Skeletal muscle cell (primary cell): ENCODE measurements around the gene L3MBTL4.
"Not testable (repeated sequence)": the region's sequence is repeated elsewhere in the genome, so short reads cannot be mapped to it uniquely, and the experiment has no call there.

ENCODE experiments used
- DNase-seq: peaks from one replicate; pipeline ENCODE4 v3.0.0-alpha.2; 2010; ENCODE audit warnings: low read depth
- H3K4me3 ChIP-seq: 2 replicates; pipeline ENCODE4 v1.5.1; 2011; ENCODE audit warnings: low read depth, mild to moderate bottlenecking, control low read depth, low read length, moderate library complexity

L3MBTL4 gene

DNA sequence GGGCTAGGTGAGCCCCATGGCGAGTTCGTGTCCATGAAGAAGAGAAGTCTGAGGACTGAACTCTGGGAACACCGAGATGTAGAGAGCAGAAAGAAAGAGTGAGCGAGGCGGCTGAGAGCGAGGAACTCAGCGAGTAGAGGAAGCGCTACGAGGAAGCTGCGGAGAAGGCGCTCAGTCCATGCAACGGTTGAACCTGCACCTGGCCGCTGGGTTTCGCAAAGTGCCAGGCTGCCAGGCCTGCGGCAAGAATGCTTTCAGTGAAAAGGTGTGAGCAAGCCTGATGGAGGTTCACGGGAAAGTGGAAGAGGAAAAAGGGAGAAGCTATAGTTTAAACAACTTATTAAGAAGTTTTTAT is 268.4 kb downstream of the L3MBTL4 start:
- no peak for DNase-seq

DNA sequence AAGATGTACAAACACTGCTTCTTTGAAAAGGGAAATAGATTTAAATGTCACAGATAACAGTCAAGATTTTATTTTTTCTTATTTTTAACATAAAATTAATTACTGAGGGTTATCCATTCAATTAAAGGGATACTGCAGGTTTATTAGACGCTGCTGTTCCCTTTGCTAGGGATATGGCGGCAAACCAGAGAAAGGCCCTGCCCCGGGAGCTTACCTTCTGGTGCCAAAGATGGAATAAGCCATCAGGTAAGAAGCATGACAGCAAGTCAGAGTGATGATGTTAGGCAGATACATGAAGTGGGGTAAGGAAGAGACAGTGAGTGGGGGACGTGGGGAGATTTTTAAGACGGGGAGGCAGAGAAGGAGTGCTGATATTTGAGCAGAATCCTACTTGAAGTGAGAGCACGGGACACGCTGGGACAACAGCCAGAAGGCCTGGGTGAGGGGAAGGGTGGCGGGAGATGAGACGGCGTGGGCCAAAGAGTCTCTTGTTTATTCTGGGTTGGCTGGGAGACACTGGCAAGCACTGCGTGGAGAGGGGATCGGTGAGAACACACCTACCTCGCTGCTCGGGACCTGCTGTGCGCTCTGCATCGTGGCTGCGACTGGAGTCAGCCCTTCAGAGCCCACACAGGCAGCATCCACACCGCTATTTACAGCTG is 268.9 kb downstream of the L3MBTL4 start:
- no peak for DNase-seq
- H3K4me3 ChIP-seq, result no peak overlapping the region

More for the DNA sequence above, 268.4 kb downstream of the L3MBTL4 start:
- H3K4me3 ChIP-seq, result no peak overlapping the region

DNA sequence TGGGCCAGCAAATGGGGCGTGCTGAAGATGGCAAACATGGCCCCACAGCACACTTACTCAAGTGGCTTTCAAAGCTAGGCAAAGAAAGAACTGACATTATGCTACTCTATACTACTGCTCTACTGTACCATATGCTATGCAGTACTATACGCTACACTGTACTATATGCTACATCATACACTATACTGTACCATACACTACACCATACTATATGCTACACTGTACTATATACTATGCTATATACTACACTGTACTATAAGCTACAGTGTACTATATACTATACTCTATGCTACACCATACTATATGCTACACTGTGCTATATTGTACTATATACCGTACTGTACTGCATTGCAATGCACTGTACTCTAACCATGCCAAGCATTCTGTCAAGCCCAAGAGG is 275.7 kb downstream of the L3MBTL4 start:
- no peak for DNase-seq
- H3K4me3 ChIP-seq, result no peak overlapping the region

DNA sequence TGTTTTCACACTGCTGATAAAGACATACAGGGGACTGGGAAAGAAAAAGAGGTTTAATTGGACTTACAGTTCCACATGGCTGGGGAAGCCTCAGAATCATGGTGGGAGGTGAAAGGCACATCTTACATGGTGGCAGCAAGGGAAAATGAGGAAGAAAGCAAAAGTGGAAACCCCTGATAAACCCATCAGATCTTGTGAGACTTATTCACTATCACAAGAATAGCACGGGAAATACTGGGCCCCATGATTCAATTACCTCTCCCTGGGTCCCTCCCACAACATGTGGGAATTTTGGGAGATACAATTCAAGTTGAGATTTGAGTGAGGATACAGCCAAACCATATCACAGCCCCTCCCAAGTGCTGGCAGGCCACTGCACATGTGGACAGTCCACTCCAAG is 278.8 kb downstream of the L3MBTL4 start:
- not testable (repeated sequence) for DNase-seq, H3K4me3 ChIP-seq

DNA sequence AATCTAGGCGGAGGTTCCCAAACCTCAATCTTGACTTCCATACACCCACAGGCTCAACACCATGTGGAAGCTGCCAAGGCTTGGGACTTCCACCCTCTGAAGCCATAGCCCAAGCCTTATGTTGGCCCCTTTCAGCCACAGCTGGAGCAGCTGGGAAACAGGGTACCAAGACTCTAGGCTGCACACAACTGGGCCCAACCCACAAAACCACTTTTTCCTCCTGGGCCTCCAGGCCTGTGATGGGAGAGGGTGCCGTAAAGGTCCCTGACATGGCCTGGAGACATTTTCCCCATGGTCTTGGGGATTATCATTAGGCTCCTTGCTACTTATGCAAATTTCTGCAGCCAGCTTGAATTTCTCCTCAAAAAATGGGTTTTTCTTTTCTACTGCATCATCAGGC is 279.7 kb downstream of the L3MBTL4 start:
- not testable (repeated sequence) for DNase-seq, H3K4me3 ChIP-seq

DNA sequence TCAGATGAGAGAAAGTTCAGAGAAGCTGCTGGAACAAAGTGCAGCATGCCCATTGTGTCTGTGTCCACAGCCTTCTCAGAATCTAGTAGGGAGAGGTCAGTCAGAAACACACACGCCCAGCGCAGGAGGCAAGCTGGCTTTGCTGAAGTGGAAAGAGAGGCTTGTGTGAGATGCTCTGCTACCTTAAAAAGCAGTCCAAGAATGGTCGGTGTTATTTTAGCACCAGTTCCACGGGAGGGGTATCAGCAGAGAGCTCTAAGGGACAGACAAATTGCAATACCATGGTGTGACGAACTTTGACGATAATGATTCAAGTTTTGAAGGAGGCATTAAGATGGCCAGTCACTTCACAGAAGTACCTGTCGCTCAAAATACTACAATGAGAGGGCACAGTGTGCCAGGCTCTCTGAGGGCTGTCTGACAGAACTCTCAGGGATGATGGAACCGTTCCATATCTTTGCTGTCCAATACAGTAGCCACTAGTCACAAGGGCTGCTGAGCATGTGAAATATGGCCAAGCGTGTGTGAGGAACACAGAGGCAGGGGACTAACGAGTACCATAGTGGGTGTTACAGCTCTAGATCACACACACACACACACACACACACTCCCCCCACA is 281.9 kb downstream of the L3MBTL4 start:
- H3K4me3 ChIP-seq, result no peak overlapping the region
- no peak for DNase-seq

DNA sequence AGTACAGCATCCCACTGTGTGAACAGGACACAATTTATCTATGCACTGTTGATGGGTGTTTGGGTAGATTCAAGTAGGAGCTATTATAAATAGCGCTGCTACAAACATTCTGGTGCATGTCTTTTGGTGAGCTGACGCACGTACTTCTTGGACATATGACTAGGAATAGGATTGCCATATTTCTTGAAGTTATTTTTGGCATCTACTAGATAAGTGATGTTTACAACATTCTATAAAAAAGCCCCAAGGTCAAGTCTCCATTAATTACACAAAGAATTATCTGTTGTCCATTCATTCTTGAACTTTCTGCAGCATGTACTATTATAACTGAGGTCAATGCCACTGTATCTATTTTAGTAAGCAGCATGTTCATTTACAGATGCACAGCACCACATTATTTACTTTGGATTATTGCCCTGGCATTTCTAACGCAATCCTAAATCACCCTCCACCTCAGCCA is 293.9 kb downstream of the L3MBTL4 start:
- H3K4me3 ChIP-seq, result no peak overlapping the region
- DNase-seq, result no peak

DNA sequence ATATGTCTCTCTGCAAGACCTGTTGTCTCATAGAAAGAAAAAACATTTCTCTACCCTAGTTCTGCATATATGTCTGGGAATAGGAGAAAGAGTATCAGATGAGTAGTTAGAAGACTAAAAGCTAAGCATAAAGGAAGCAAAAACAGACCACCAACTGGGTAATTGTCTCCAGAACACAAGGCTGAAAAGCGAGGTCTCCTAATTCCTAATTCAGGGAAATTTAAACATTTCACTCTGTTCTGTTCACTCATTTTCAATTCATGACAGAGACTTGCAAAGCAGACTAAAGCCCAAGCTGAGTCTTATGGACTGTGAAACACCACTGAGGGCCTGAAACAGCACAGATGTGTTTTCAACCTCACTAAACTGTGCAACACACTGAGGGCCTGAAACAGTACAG is 294.9 kb downstream of the L3MBTL4 start:
- no peak for DNase-seq
- H3K4me3 ChIP-seq, result no peak overlapping the region

DNA sequence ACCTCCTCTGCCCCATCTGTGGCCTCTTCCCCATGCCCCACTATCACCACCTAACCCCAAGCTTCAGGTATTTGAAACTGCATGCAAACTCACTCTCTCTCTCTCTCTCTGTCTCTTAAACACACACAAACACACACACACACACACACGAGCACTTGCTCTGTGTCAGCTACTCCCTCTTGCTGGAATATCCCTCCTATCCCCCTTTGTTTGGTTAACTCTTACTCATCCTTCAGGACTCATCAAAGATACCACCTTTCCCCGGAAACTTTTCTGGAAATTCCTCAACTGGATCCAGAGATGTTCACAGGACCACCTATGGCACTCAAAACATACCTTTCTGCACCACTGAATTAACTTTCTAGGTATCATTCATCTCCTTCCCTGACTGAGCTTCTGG is 296.6 kb downstream of the L3MBTL4 start:
- no peak for DNase-seq

DNA sequence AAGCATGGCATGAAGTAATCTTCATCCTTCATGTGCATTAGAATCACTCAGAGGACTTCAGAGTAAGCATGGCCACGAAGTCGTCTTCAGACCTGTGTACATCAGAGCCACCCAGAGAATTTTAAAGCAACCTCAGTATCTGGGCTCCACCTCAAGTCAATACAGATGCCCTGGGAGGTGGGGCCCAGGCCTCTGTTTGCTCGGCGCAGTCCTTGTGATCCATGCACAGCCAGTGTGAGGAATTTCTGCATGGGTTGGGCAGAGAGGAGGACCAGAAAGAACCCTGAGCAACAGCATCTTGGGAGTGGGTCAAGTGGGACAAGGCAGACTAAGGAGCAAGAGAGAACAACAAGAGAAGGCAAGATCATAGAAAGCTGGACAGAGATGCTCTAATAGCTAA is 299.0 kb downstream of the L3MBTL4 start:
- no peak overlapping the region for H3K4me3 ChIP-seq
- no peak for DNase-seq

More for the DNA sequence above, 296.6 kb downstream of the L3MBTL4 start:
- H3K4me3 ChIP-seq, result no peak overlapping the region

DNA sequence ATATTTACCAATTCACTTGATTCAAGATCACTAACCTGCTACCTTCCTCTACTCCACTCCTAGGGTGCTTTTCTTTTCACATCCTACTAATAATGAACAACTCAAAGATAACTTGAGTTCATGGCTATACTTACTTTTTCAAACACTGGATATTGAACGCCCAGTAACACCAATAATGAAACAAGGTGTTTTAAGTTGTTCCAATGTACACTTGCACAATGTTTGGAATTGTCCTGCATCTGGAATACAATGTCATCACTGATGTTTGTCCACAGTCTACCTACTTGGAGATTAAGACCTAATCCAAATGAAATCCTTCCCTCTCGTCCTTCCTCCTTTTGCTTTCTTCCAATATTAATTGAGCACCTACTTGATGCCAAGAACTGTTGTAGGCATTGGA is 301.1 kb downstream of the L3MBTL4 start:
- no peak overlapping the region for H3K4me3 ChIP-seq
- DNase-seq, result no peak

DNA sequence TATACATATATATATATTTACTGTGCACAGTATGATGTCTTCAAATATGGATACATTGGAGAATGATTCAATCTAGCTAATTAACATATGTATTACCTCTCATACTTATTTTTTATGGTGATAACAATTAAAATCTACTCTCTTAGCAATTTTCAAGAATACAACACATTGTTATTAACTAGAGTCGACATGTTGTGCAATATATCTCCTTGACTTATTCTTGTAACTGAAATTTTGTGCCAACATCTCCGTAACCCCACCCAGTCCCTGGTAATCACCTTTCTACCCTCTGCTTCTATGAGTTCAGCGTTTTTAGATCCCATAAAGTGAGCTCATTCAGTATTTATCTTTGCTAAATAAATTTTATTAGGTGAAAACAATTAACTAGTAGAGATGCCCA is 303.0 kb downstream of the L3MBTL4 start:
- DNase-seq, result no peak
- no peak overlapping the region for H3K4me3 ChIP-seq

DNA sequence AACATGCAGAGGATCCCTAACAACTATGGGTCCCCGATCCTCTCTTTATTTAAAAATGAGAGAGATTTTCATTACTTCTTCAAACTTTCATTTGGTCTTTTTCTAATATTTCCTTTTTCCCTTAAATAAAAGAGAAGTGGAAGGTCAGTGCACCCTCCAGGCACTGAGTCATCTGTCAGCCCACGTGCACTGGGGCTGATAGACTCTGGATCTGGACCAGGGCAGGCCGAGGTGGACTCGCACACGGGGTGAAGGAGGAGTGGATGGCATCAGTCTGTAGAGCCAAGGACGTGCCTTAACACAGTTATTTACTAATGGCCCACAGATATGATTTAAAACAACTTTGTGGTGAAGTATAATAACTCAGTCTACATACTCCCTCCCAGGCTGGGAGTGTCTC is 305.0 kb downstream of the L3MBTL4 start:
- DNase-seq, result no peak
- H3K4me3 ChIP-seq, result no peak overlapping the region

DNA sequence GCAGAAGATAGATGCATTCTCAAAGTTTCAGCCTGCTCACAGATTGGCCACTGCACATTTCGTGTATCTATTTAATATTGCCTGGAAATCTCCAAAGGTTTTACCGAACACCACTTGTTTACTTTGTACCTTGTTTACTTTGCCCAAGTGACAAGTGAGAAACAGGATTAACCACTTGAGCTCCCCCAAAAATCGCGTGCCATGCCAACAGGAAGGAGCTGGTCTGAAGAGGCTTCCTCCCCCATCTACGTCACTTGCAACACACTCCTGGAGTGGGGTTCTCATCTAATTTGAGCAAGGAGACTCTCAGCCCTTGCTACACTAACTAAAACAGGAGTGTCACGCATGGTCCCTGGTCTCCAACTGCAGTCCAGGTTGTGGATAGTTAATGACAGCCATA is 306.9 kb downstream of the L3MBTL4 start:
- H3K4me3 ChIP-seq, result no peak overlapping the region
- DNase-seq, result no peak

DNA sequence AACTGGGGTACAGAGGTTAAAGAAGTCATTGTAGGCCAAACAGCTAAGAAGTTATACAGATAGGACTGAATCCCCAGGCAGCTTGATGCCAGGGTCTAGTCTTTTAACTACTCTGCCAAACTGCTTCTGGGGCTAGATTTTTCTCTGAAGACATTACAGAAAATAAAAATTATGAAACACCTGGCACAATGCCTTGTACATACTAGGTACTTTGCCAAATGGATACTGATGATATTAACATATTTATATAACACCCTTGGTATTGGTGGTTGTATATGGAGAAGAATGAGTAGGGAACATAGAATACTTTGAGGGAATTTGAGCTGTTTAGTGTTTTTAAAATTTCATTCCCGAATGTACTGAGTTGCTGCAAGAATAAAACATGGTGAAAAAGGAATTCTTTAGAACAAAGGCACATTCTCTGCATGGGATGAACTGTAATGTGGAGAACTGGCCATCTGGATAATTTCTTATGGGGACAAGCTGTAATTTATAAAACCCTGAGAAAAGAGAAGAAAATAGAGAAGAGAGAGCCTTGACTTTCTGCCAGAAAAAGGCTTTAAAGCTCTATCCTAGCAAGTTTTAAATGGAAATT is 308.5 kb downstream of the L3MBTL4 start:
- no peak overlapping the region for H3K4me3 ChIP-seq
- DNase-seq, result no peak

DNA sequence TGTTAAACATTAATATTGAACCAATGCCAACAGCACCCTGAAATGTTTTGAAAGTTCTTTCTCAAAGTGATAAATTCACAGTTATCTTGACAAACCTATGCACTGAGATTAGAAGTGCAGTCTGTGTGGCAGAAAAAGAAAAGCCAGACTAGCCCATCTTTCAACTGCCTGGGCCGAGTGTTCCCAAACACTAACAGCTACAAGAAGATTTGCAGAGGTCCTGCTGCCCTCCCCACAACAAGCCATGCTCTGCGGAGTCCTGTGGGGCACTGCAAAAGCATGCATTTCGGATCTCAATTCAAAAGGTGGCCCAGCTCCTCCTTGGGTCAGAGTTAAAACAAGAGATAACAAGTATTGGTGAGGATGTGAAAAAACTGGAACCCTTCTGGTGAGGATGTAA is 311.0 kb downstream of the L3MBTL4 start:
- DNase-seq, result no peak
- no peak overlapping the region for H3K4me3 ChIP-seq

DNA sequence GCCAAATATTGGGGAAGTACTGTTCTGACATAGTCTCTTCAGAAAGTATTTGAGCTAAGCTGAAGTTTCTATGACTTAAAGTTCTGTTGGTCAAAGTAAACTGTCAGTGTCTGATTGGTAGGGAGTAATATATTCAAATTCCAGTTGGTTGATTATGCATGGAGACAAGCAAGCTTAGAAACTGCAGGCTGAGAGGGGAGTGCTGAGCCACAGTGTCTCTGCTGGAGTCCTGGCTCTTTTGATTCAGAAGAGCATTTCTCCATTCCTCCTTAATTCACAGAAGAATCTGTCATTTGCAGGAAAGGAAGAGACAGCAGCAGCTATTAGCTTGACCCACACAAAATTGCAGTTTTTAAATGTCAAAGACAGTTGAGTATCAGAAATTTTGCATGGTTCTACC is 318.0 kb downstream of the L3MBTL4 start:
- H3K4me3 ChIP-seq, result no peak overlapping the region
- no peak for DNase-seq

DNA sequence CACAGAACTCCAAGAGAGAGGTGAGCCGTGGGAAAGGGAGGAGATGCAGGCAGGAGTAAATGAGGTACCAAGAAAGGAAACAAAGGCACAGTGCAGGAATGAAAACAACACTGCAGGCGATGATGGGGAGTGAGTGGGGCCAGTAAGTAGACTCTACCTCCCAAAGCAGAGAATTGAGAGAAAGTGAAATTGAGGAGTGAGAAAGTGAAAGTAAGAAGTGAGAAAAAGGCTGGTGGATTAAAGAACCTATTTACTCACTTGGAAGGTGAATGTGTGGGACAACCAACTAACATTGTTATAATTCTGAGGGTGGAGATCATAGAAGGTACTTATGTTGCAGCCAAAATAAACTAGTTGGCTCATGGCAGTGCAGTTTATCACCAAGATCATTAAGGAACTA is 326.3 kb downstream of the L3MBTL4 start:
- no peak overlapping the region for H3K4me3 ChIP-seq
- DNase-seq, result no peak

DNA sequence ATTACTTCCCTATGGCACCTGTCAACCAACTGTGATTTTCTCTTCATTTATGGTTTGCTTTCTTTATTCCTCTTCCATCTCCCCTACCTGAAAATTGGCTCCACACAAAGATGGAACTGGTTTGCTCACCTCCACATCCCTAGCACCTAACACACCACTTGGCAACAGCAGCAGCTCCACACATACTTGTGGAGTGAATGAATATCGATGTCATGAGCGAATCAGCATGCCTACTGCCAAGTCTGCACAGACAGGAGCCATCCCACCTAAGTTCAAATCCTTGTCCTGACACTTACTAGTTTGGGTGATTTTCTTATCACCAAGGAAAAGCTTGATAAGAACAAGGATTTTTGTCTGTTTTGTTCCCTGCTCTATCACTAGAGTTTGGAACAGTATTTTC is 328.0 kb downstream of the L3MBTL4 start:
- H3K4me3 ChIP-seq, result no peak overlapping the region
- DNase-seq, result no peak

DNA sequence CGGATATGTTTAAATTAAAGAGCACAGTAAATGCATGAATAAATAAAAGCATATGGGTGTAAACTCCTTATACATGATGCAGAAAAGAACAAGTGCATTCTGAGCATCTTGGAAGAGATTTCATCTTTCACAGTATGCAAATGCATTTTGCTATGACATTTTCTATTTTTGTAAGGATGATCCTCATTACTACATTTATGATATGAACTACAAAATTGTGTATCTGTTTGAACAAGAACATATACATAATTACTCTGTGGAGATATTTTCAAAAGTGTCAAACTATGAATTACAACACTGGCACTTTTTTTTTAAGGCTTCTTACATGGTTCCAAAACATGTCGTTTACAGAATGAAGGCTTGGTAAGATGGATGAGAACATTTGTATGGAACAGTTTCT is 335.3 kb downstream of the L3MBTL4 start:
- DNase-seq, result no peak
- no peak overlapping the region for H3K4me3 ChIP-seq

DNA sequence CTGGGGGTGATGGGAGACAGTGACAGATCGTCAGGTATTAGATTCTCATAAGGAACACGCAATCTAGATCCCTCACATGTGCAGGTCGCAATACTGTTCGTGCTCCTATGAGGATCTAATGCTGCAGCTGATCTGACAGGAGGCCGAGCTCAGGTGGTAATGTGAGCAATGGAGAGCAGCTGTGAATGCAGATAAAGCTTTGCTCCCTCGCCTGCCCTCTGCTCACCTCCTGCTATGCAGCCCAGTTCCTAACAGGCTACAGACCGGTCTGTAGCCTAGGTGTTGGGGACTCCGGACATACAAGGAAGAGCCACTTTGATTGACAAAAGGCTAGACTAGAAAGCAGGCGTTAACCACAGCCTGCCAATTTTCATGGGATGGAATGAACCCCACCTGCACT is 335.8 kb downstream of the L3MBTL4 start:
- H3K4me3 ChIP-seq, result no peak overlapping the region
- no peak for DNase-seq
